CD1c-positive myeloid dendritic cell (primary cell): ENCODE results near the gene ZNF775.

Source experiments
- DNase-seq: peaks from one replicate; pipeline ENCODE4 v3.0.0-alpha.2; 2016; ENCODE audit errors: extremely low spot score

The ZNF775 gene

GRCh38 chr7:150441524-150441923, 62.4 kb downstream of the ZNF775 start:
- no peak for DNase-seq

- DNase-seq: no peak
These were observed 63.7 kb downstream of the ZNF775 start for GRCh38 chr7:150442811-150443210.

- DNase-seq: no peak
These were observed 64.8 kb downstream of the ZNF775 start for GRCh38 chr7:150443793-150444540.

- no peak for DNase-seq
These were observed 65.7 kb downstream of the ZNF775 start for GRCh38 chr7:150444674-150445365.

- DNase-seq: no peak
These were observed 67.3 kb downstream of the ZNF775 start for GRCh38 chr7:150446288-150446938.
